HFF-Myc (cell line): ENCODE results near the gene CDC42BPA.

Experiments used
- DNase-seq: peaks from one replicate; pipeline ENCODE4 v3.0.0-alpha.2; 2011; ENCODE audit warnings: low read depth; ENCODE audit errors: extremely low read depth
- H3K4me3 ChIP-seq: replicated peaks from 2 replicates; pipeline ENCODE4 v1.5.1; 2011; ENCODE audit warnings: low read depth, mild to moderate bottlenecking, control low read depth, low read length
- TF ChIP-seq, protein P1 (sequence below): IDR thresholded peaks from 2 replicates; pipeline ENCODE4 v1.5.1; 2012; ENCODE audit warnings: mild to moderate bottlenecking, low read depth, low read length, control low read depth; ENCODE audit errors: missing control alignments

Gene CDC42BPA

GRCh38 chr1:227263869-227264268, 54.4 kb downstream of the CDC42BPA start:
- TF ChIP-seq, protein P1, sequence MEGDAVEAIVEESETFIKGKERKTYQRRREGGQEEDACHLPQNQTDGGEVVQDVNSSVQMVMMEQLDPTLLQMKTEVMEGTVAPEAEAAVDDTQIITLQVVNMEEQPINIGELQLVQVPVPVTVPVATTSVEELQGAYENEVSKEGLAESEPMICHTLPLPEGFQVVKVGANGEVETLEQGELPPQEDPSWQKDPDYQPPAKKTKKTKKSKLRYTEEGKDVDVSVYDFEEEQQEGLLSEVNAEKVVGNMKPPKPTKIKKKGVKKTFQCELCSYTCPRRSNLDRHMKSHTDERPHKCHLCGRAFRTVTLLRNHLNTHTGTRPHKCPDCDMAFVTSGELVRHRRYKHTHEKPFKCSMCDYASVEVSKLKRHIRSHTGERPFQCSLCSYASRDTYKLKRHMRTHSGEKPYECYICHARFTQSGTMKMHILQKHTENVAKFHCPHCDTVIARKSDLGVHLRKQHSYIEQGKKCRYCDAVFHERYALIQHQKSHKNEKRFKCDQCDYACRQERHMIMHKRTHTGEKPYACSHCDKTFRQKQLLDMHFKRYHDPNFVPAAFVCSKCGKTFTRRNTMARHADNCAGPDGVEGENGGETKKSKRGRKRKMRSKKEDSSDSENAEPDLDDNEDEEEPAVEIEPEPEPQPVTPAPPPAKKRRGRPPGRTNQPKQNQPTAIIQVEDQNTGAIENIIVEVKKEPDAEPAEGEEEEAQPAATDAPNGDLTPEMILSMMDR: no peak
- no peak for DNase-seq
- no peak overlapping the region for H3K4me3 ChIP-seq

DNA sequence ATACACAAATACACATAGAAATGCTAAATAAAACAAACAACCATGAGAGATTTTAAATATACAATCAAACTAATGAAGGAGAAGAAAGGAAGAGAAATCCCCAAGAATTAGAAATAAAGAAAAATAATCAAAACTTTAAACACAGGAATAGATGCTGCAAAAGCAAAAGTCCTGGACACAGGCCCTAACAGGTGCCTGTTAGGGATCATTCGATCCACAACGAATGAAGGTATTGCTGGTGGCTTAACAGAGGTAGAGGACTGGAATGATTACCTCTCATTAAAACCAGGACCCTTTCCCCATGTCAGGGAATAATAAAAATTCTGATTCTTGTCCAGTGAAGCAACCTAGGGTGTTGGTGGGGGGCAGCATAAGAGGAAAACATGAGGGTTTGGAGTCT, 56.8 kb downstream of the CDC42BPA start:
- DNase-seq: no peak
- TF ChIP-seq, protein P1: no peak
- H3K4me3 ChIP-seq: no peak overlapping the region

- no peak overlapping the region for H3K4me3 ChIP-seq
- DNase-seq: no peak
- TF ChIP-seq, protein P1: no peak
Measured at GRCh38 chr1:227260433-227260832, 57.9 kb downstream of the CDC42BPA start.

- DNase-seq: no peak
- TF ChIP-seq, protein P1: no peak
- no peak overlapping the region for H3K4me3 ChIP-seq
Measured at GRCh38 chr1:227257964-227258363, 60.3 kb downstream of the CDC42BPA start.

DNA sequence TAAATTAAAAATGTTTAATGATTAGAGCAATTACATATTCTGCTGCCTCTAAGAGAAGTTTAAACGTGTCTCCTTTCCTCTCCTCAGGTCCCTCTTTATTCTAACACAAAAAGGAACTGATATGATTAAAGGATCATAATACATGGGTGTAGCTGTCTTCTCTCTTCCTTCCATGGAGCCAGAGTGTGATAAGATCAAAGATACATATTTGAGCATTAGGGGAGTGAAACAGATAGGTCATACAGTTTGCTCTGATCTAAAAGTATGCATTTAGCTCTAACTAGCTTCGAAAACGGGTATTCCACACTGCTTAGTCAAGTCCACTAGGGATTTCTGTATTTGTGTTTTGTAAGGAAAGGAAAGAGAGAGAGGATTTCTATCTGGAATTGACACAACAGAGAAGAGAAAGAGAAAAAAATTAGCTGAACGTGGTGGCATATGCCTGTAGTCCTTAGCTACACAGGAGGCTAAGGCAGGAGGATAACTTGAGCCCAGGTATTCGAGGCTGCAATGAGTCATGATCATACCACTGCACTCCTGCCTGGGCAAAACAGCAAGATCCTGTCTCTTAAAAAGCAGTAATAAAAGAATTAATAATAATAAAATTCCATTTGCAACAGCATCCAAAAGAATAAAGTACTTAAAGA, 63.1 kb downstream of the CDC42BPA start:
- TF ChIP-seq, protein P1: no peak
- H3K4me3 ChIP-seq: no peak overlapping the region
- DNase-seq: no peak

DNA sequence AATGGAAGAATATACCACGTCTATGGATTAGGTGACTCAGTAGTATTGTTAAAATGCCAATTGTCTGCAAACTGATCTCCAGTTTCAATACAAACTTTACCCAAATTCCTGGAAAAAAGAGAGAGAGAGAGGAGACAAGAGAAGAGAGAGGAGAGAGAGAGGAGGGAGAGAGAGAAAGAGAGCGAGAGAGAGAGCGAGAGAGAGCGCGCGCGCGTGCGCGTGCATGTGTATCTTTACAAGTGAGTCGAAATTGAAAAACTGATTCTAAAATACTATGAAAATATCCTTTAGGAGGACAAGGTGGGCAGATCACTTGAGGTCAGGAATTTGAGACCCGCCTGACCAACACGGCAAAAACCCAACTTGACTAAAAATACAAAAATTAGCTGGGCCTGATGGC, 65.2 kb downstream of the CDC42BPA start:
- no peak for DNase-seq
- H3K4me3 ChIP-seq: no peak overlapping the region
- TF ChIP-seq, protein P1: no peak
